ENCODE results near the gene GABPB2.
A peak's percentile ranks its signal among the peaks of the same experiment; 100 is the strongest.

Gene GABPB2

DNA sequence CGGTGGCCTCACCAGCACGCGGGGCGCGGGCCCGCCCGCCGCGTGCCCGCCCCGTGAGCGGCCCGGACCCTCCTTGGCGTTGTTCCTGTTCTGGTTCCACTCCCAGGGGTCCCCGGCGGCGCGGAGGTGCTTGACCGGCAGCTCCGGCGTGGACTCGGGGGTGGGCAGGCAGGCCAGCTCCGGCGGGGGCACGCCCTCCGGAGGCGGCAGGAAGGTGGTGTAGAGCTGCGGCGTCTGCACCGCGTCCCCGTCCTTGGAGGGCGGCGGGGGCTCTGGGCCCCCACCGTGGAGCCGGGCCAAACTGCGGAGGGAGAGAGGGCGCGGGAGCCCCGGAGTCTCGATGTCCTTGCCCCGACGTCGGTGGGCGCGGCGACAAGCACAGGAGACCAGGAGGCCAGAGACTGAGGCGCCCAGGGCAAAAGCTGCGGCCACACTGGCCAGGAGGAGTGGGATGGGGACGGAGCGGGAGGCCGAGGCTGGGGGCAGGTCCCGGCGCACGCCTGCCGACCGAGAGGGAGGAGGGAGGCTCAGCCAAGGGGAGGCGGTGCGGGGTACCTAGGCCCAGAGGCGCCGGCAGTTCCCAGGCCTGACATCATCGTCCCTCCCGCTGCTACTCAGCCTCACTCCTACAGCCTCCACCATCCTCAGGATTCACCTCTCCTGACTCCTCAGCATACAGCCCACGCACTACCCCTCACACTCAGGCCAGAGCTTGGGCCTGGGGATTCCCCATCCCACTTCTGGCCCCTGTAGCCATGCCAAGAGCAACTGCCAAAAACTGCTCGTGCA lies 62.7 kb downstream of the GABPB2 start:
- DNase-seq (ENCODE audit: low read depth in 3 of 3): no peak

DNA sequence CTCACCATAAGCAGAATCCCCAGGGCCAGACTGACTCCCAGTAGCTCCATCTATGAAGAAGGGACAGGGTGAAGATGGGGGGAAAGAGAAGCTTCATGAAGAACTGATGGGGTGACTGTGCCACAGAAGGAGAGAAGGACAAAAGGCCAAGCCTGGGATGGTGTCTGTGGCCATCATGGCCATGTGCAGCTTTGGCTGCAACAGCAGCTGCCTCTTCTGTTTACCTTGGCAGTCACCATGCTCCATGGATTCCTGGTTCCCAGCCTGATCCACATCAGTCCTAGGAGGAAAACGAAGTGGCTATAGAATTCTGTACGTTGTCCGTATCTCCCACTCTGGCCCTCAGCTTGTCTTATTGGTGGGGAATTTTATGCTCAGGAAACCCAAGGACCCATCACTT lies 63.8 kb downstream of the GABPB2 start:
- no peak for DNase-seq (ENCODE audit: low read depth in 3 of 3)

DNA sequence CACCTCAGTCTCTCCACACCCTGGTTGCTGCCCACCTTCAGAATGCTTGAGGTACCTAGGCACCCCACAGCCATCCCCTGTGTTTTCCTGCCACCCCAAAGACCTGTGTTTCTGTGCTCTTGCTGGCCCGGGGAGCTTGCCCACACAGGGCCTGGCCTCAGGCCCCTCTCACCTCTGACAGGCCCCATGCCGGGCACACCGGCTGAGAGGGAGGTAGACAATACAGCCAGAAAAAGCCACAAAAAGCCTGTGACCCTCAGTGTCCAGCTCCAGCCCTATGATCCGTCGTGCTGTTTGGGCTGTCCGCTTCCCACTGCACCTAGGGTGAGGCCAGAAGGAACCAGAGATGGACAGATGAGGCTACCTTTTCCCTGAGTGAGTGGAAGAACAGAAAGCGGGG lies 64.4 kb downstream of the GABPB2 start:
- DNase-seq (ENCODE audit: low read depth in 3 of 3): no peak

DNA sequence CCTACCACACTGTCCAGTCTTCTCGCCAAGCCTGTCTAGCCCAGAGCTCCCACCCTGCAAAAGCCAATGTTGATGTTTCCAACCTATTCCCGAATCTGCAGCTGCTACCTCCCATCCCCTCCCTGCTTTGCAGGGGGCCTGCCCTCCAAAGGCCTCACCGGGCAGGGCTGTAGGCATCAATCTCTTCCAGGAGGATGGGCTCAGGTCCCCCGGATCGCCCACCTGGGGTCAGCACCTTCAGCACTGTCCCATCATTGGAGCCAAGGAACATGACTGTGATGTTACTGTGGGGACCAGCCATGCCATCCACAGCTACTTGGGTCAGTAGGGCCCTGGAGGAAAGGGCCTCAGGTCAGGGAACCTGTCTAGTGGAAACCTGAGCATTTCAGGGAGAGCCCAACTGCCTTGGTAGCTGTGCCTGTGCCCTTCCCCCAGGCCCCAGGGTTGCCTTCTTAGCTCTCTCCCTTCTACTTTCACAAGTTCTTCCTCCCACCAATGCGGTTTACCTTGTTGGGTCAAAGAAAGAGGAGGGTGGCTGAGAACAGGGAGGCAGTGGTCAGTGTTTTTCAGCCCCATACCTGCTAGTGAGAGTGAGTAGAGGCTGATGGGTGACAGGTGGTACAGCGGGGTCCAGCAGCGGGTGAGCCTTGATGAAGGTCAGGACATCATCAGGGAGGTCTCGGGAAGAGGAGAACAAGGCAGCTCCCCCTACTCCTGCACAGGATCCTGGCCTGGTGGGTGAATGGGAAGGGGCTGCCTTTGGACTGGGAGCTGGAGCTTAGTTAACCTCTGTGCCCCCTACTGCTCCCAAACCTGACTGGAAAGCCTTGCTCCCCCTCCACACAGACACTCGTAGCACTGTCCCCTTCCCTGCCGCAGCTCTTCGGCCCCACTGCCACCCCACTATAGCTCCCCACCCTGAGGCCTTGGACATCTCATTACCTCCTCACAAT lies 65.1 kb downstream of the GABPB2 start:
- DNase-seq (ENCODE audit: low read depth in 3 of 3): no peak

DNA sequence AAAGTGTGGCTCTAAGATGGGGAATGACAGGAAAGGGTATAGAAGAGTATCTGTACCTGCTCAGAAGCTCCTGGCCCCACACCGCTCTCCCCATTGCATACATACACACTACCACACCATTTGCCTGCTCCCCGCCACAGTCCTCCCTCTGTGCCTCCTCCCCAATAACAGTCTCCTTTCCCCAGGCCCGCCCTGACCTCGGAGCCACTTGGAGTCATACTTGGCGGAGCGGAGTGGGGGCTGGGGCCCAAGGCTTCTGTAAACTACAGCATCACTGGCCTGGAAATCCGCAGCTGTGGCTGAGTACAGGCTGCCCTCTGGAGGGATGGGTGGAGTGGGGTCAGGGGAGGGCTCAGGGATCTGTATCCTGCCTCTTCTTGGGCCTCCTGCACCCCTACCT lies 67.2 kb downstream of the GABPB2 start:
- no peak for DNase-seq (ENCODE audit: low read depth in 3 of 3)

GRCh38 chr1:151142411-151143056 lies 72.0 kb downstream of the GABPB2 start:
- no peak for DNase-seq (ENCODE audit: low read depth in 3 of 3)

DNA sequence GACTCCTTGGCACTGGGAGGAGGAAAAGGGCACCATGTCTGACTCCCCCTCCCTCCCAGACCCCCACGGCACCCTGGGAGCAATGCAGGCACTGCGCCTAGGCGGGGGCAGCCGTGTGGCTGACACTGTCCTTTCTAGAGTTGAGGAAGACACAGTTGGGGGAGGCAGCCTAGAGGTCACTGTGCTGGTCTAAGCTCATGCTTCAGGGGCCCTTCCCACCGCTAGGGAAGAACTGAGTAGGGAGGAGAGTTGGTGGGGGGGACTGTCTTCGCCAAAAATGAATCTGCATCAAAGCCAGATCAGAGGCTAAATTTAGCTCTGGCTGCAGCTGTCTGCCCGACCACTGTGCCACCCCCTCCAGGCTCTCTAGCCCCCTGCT lies 72.5 kb downstream of the GABPB2 start:
- no peak for DNase-seq (ENCODE audit: low read depth in 3 of 3)

- DNase-seq (ENCODE audit: low read depth in 3 of 3): no peak
Measured at GRCh38 chr1:151143986-151144385, 73.4 kb downstream of the GABPB2 start.

DNA sequence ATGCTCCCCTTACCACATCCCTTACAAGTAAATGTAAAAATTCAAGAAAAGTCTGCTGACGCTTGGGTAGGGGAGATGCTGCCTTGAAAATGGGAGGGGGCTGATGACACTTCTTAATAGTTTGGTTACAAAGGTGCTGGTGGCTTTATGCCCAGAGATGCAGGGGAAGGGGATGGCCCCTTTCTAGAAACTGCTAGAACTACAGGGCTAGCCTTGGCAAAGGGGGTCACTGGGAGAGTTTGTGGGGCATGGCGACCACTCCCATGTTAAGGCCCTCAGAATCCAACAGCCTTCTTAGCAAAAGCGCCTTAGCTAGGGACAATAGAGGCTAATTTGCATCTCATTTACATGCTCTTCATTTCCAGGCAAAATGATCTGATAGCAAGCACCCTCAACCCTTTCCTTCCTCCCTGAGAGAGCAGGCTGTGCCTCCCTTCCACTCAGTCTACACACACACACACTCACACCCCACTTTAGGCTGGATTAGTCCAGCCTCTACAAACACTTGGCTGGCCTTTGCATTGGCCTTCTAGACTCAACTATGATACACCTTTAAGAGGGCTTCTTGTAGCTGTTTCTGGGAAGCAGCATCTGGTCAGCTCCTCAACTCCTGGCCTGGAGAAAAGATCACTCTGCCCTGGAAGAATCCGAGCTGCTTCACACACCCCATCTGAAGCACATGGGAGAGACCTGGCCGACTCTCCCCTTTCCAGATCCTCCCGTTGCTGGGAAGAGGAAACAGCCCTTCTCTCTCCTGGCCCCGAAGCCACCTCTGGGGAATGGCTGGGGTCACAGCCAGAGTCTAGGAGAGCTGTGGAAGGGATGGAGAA lies 74.1 kb downstream of the GABPB2 start:
- DNase-seq (ENCODE audit: low read depth in 3 of 3): no peak

GRCh38 chr1:151145304-151146071 lies 74.9 kb downstream of the GABPB2 start:
- DNase-seq (ENCODE audit: low read depth in 3 of 3): no peak

DNA sequence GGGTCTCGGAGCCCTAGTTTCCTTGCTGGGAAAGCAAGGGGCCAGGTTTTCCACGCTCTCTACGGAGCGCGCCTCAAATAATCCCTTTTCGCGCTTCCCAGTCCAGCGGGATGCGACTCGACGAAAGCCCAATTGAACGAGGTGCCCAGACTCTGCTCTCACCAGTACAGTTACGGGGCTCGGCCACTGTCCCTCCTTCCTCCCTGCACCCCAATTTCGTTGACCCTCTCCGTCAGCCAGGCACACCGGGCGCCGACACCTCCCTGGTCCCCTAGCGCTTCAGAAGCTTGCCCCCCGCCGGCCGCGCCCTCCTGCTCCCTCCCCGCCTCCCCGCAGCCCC lies 75.5 kb downstream of the GABPB2 start:
- DNase-seq (ENCODE audit: low read depth in 3 of 3): no peak

DNA sequence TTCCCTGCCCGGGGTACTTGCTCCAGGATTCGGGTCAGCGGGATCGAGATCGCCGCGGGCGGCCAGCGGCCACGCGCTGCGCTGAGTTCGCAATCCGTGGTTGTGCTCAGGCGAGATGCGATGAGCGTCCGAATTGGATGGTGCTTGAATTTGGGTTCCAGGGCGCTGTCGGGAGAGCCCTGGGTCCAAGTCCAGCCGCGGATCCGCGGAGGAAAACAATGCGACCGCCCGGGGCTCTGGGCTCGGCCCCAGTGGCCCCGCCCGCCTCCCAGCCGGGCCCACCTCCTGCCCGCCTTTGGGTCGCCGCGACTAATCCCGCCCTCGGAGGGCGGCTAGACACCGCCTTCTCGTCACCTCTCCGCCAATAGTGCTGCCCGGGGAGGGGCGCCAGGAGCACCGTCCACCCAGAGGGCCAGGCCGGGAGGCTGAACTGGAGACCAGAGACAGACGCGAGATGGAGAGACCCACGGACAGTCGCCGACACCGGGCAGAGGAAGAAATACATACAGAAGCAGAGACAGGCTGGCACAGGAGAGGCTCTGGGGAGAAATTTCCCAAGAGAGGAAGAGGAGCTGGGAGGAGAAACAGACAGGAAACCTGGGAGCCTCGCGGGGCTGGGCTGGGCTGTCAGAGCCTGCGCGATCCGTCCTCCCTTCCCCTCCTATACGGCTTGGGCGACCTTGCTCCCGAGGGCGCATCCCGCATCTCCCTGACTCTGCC lies 76.0 kb downstream of the GABPB2 start, which contains the start of gene SEMA6C:
Gene SEMA6C, minus strand, starts transcription at position 220 of the 720 bp plus-strand sequence. CDS start 4,010 bp downstream, outside the sequence.
- peak; percentile 71 to 88 (median 79) for DNase-seq (ENCODE audit: low read depth in 3 of 3)

DNA sequence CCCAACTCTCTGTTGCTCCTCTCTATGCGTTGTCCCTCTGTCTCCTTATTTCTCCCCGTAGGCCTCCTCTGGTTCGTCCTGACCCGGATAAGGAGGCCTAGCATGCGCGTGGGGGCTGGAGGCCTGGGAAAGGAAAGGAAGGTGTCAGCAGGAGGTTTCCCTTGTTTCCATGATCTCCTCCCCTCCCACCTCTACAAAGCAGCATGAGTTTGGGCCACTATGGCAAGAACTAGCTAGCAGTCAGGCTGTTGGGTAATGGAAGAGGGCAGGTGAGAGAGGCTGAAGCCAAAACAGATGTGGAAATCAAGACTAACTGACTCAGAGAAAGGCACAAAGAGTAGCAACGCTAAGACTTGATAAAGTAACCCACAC lies 76.6 kb downstream of the GABPB2 start:
- no peak for DNase-seq (ENCODE audit: low read depth in 3 of 3)

DNA sequence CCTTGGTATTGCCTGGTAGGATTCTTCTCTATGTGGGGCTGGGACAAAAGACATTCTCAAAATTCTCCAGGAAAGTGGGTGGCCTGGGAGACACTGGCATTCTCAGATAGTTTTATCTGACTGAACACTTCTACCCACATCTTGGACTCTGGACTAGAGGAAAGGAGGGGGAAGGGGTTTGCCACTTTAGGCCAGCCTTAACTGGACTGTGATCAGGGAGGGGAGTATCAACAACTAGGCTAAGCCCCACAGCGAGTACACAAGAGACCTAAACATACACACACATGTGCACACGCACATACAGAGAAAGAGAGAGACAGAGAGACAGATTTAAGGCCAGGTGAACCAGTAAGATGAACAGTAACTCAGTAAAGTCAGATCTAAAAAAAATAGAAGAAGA lies 77.1 kb downstream of the GABPB2 start:
- DNase-seq (ENCODE audit: low read depth in 3 of 3): no peak

GRCh38 chr1:151156515-151156819 lies 85.9 kb downstream of the GABPB2 start, which contains the start of gene TNFAIP8L2:
TNFAIP8L2 (plus strand) TSS chr1:151156649; CDS start chr1:151158698, 2,049 bp downstream.
- peak; percentile 61 to 81 (median 62) for DNase-seq (ENCODE audit: low read depth in 3 of 3)

DNA sequence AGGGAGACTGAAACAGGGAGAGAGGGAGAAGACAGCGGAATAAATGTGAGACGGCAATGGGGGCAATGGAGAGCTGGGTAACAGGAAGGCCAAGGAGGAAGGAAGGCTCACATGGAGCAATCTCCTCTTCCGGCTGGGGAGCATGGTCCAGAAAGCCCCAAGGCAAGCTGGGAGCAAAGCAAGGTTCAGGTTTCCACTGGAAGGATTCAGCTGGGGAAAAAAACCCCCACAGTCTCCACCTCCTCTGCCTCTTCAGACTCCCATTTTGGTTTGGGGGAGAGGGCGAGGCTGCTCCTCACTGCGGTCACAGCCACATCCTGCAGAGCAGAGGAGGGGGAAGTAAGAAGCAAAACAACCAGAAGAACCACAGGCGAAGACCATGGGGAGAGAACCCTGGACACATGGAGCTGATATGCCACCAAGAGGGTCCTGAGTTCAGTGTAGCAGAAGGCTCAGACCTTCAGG lies 86.5 kb downstream of the GABPB2 start:
- peak in 2 of 3 donors; percentile 45 to 48 for DNase-seq (ENCODE audit: low read depth in 3 of 3)

DNA sequence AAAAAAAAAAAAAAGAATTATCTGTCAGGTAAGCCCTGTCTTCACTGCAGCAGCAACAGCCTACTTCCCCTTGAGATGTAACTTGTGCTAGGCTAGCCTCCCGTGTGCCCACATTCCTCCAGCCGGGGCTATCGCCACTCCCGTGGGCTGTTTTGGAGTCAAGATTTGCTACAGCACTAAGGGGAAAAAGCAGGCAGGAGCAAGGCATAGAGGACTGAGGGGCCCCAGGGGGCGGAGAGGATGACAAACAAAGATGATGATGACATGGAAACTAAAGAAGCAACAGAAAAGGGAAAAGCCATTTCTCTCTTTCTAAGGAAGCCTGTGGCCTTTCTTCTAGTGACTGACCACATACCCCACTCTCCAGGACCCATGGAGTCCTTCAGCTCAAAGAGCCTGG lies 87.8 kb downstream of the GABPB2 start:
- DNase-seq (ENCODE audit: low read depth in 3 of 3): peak in 2 of 3 donors; percentile 51 to 61

DNA sequence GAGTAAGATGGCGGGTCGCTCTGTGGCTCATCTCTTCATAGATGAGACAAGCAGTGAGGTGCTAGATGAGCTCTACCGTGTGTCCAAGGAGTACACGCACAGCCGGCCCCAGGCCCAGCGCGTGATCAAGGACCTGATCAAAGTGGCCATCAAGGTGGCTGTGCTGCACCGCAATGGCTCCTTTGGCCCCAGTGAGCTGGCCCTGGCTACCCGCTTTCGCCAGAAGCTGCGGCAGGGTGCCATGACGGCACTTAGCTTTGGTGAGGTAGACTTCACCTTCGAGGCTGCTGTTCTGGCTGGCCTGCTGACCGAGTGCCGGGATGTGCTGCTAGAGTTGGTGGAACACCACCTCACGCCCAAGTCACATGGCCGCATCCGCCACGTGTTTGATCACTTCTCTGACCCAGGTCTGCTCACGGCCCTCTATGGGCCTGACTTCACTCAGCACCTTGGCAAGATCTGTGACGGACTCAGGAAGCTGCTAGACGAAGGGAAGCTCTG lies 88.2 kb downstream of the GABPB2 start:
- DNase-seq (ENCODE audit: low read depth in 3 of 3): no peak

DNA sequence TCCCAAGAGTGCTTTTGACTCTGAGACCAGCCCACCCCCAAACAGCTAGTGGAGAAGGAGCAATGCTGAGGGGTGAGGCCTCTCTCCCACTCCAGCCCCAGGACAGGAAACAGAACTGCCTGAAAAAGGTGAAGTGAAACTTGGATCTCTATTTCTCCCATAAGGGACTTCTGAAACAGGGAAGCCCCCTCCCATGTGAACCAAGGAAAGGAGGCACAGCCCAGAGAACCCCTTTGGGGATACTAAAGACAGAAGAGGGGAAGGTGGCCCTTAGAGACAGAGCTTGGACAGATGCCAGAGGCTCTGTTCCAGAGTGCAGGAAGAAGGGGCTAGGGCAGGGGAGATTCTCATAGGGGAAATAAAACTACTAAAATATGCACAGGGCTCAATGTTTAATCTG lies 88.8 kb downstream of the GABPB2 start:
- DNase-seq (ENCODE audit: low read depth in 3 of 3): no peak

All from stimulated activated CD4-positive, alpha-beta T cell treated with anti-CD3 and anti-CD28 coated beads, TNF-alpha, amount 100 ng/mL, for 48 hours (primary cell).